Spleen (tissue), 11 donors: Measurements from ENCODE around the gene PLAGL1. TPM values are rescaled to one million over a fixed set of nuclear protein-coding genes. Genes with fewer than 3 reads are reported as not detected.

Source experiments
- DNase-seq: peaks from one replicate; pipeline ENCODE4 v3.0.0-alpha.2; 2020
- H3K27ac ChIP-seq, 8 donors: fragments of 200-600 bp; sonication (generic) in 7 of 8; 1 replicate in 4 of 8; 2 replicates in 4 of 8; pipeline versions ENCODE4 v1.5.0 to v1.8.0; 2016 to 2021; ENCODE audit warnings: inconsistent platforms in 4 of 8, mild to moderate bottlenecking in 4 of 8, moderate library complexity in 1 of 8
- H3K27me3 ChIP-seq, 7 donors: fragments of 200-600 bp; sonication (generic) in 6 of 7; replicated peaks in 1 of 7; 1 replicate in 4 of 7; 2 replicates in 3 of 7; pipeline versions ENCODE4 v1.5.0 to v1.8.0; 2016 to 2021; ENCODE audit warnings: inconsistent platforms in 3 of 7, mild to moderate bottlenecking in 1 of 7
- H3K36me3 ChIP-seq, 6 donors: fragments of 200-600 bp; sonication (generic) in 5 of 6; 1 replicate in 4 of 6; 2 replicates in 2 of 6; pipeline versions ENCODE4 v1.5.0 to v1.8.0; 2016 to 2021; ENCODE audit warnings: inconsistent platforms in 2 of 6
- H3K4me1 ChIP-seq, 6 donors: fragments of 200-600 bp; sonication (generic) in 5 of 6; 1 replicate in 3 of 6; 2 replicates in 3 of 6; pipeline versions ENCODE4 v1.5.0 to v1.8.0; 2016 to 2021; ENCODE audit warnings: inconsistent platforms in 3 of 6
- H3K4me3 ChIP-seq, 8 donors: fragments of 200-600 bp; sonication (generic) in 7 of 8; 1 replicate in 4 of 8; 2 replicates in 4 of 8; pipeline versions ENCODE4 v1.5.0 to v1.8.0; 2016 to 2021; ENCODE audit warnings: inconsistent platforms in 4 of 8, mild to moderate bottlenecking in 4 of 8, moderate library complexity in 2 of 8
- H3K9me3 ChIP-seq, 8 donors: fragments of 200-600 bp; sonication (generic) in 7 of 8; 1 replicate in 4 of 8; 2 replicates in 4 of 8; pipeline versions ENCODE4 v1.5.0 to v1.8.0; 2016 to 2021; ENCODE audit warnings: inconsistent platforms in 4 of 8
- CTCF ChIP-seq, 11 experiments: fragments of 200-600 bp in 7 of 11; fragments of 450-650 bp in 4 of 11; sonication (generic) in 4 of 11; IDR thresholded peaks in 8 of 11; conservative IDR thresholded peaks in 3 of 11; 1 replicate in 7 of 11; 2 replicates in 4 of 11; pipeline versions ENCODE4 v1.4.0 to v1.8.0; 2016 to 2021; ENCODE audit warnings: antibody characterized with exemption in 11 of 11, inconsistent platforms in 4 of 11, mild to moderate bottlenecking in 1 of 11
- POLR2A ChIP-seq, 3 donors: fragments of 450-650 bp; IDR thresholded peaks; one replicate each; pipeline ENCODE4 v1.5.1; 2017; ENCODE audit warnings: antibody characterized with exemption in 3 of 3, mild to moderate bottlenecking in 1 of 3
- POLR2AphosphoS5 ChIP-seq, 3 donors: sonication (generic); formaldehyde crosslinking; IDR thresholded peaks; one replicate each; pipeline ENCODE4 v1.5.1; 2017; ENCODE audit warnings: antibody characterized with exemption in 3 of 3
- WGBS, 5 donors: extraction: QIAGEN DNeasy Blood & Tissue Kit in 3 of 5; methylation state at CpG; one replicate each; pipeline versions ENCODE4 v1.1.5 to v1.1.7; 2013 to 2018; 5-methylcytosine and 5-hydroxymethylcytosine counted together
- intact Hi-C: fragments of 100-400 bp; cut with DNase I; formaldehyde crosslinking; loops from one replicate; pipeline ENCODE4 v1.15.0; 2023; ENCODE audit warnings: low total_unique reads
- polyA plus RNA-seq, 3 donors: library from polyadenylated mRNA; stranded (reverse); fragments of 200-250 nt; gene quantifications; one replicate each; pipeline ENCODE4 v1.2.1, GENCODE V29; 2013
- total RNA-seq, 7 donors: library from RNA; depleted of rRNA in 3 of 7; stranded (reverse); fragments of >200 nt in 3 of 7; fragmentation: NEBNext Ultra II Directional in 4 of 7; extraction: Animal tissue kit (Norgen Biotek cat#: 25700) in 4 of 7; gene quantifications; one replicate each; pipeline versions ENCODE4 v1.1.0 to v1.2.1, GENCODE V29; 2016 to 2021
- donor health status: healthy with polysubstance abuse.
- donor health status: DM: no; HTN: no; CAD: no; lungs with moderate emphysema.
- donor health status: DM: no; HTN: no; CAD: no.
- donor health status: Bipolar disorder and iron deficiency.
- donor health status: healthy.
- donor health status: DM: no; HTN: no; CAD: no.
- donor health status: DM: yes; HTN: yes; CAD: no.

The PLAGL1 gene
- total and polyA plus RNA-seq, 10 donors, result 7.1 to 34.4 (median 25.3) TPM

GRCh38 chr6:143986463-143987065 lies 21.5 kb downstream of the PLAGL1 start:
- intact Hi-C loops, result no loop called here
- 83 to 95% (median 90%) methylated on average over 5 of the region's 5 CpGs for WGBS, 5 donors
- no peaks in the 10 kb centered on the region for H3K27me3 ChIP-seq
- H3K9me3 ChIP-seq, result no peaks in the 10 kb centered on the region
- H3K36me3 ChIP-seq, result no peaks in the 10 kb centered on the region
- H3K4me1 ChIP-seq, result no peaks in the 10 kb centered on the region
- DNase-seq, result no peak
- no peak overlapping the region for H3K27ac ChIP-seq
- TF ChIP-seq POLR2AphosphoS5 (IDR thresholded peaks at IDR 0.05), result no peak
- TF ChIP-seq CTCF (IDR thresholded peaks at IDR 0.05 in 8 of 11, conservative IDR thresholded peaks at IDR 0.05 in 3 of 11), result no peak
- no peak for TF ChIP-seq POLR2A (IDR thresholded peaks at IDR 0.05)
- H3K4me3 ChIP-seq, result no peak overlapping the region

GRCh38 chr6:143984666-143985065 lies 23.4 kb downstream of the PLAGL1 start:
- TF ChIP-seq POLR2A (IDR thresholded peaks at IDR 0.05), result no peak
- no peak for TF ChIP-seq POLR2AphosphoS5 (IDR thresholded peaks at IDR 0.05)
- no peak for TF ChIP-seq CTCF (IDR thresholded peaks at IDR 0.05 in 8 of 11, conservative IDR thresholded peaks at IDR 0.05 in 3 of 11)
- Histone ChIP-seq H3K27ac (no peak overlapping the region), H3K4me3 (no peak overlapping the region), H3K9me3 (peaks cover 0 to 11% (median 4%) of the 10 kb centered on the region in 8 donors), H3K36me3 (no peaks in the 10 kb centered on the region), H3K4me1 (no peaks in the 10 kb centered on the region), H3K27me3 (no peaks in the 10 kb centered on the region)
- intact Hi-C loops, result no loop called here
- DNase-seq, result no peak
- WGBS, 5 donors, result 70 to 77% (median 74%) methylated on average over 2 of the region's 2 CpGs

- 58 to 74% (median 70%) methylated on average over 2 of the region's 2 CpGs for WGBS, 5 donors
- Histone ChIP-seq H3K4me1 (no peaks in the 10 kb centered on the region), H3K27ac (no peak overlapping the region), H3K36me3 (no peaks in the 10 kb centered on the region), H3K27me3 (no peaks in the 10 kb centered on the region), H3K9me3 (peaks cover 0 to 11% (median 4%) of the 10 kb centered on the region in 8 donors), H3K4me3 (no peak overlapping the region)
- no peak for DNase-seq
- intact Hi-C loops, result no loop called here
- TF ChIP-seq CTCF (IDR thresholded peaks at IDR 0.05 in 8 of 11, conservative IDR thresholded peaks at IDR 0.05 in 3 of 11), result no peak
- TF ChIP-seq POLR2A (IDR thresholded peaks at IDR 0.05), result no peak
- TF ChIP-seq POLR2AphosphoS5 (IDR thresholded peaks at IDR 0.05), result no peak
Measured at GRCh38 chr6:143982968-143983367, 25.1 kb downstream of the PLAGL1 start.

- DNase-seq, result no peak
- no peak overlapping the region for H3K27ac ChIP-seq
- intact Hi-C loops, result no loop called here
- WGBS, 5 donors, result 86 to 100% (median 96%) methylated on average over 1 of the region's 1 CpG
- no peak for TF ChIP-seq CTCF (IDR thresholded peaks at IDR 0.05 in 8 of 11, conservative IDR thresholded peaks at IDR 0.05 in 3 of 11)
- TF ChIP-seq POLR2AphosphoS5 (IDR thresholded peaks at IDR 0.05), result no peak
- no peak for TF ChIP-seq POLR2A (IDR thresholded peaks at IDR 0.05)
- H3K4me3 ChIP-seq, result no peak overlapping the region
- H3K9me3 ChIP-seq, result peaks cover 0 to 11% (median 4%) of the 10 kb centered on the region in 8 donors
- H3K36me3 ChIP-seq, result no peaks in the 10 kb centered on the region
- peaks cover 0 to 11% (median 0%) of the 10 kb centered on the region in 6 donors for H3K4me1 ChIP-seq
- H3K27me3 ChIP-seq, result no peaks in the 10 kb centered on the region
Measured at GRCh38 chr6:143980921-143981320, 27.1 kb downstream of the PLAGL1 start.
